Aorta (tissue), 5 donors: Measurements from ENCODE around the gene MUC4. TPM values are rescaled to one million over a fixed set of nuclear protein-coding genes. Genes with fewer than 3 reads are reported as not detected.
A peak's percentile ranks its signal among the peaks of the same experiment; 100 is the strongest.
"Not testable (repeated sequence)": the region's sequence is repeated elsewhere in the genome, so short reads cannot be mapped to it uniquely, and the experiment has no call there.

Experiments
- ATAC-seq: fragments of 200-7000 bp; cut with Tn5 transposase; one replicate; pipeline ENCODE4 v1.9.1; 2022; ENCODE audit warnings: moderate library complexity; ENCODE audit not compliant: low FRiP score
- DNase-seq, 2 donors: peaks; one replicate each; pipeline ENCODE4 v3.0.0-alpha.2; 2020
- H3K27ac ChIP-seq, 2 donors: one replicate each; pipeline ENCODE4 v1.5.1; 2013; ENCODE audit warnings: low read length in 2 of 2, mild to moderate bottlenecking in 2 of 2, moderate library complexity in 2 of 2, control low read depth in 1 of 2, inconsistent platforms in 1 of 2, low read depth in 1 of 2
- H3K27me3 ChIP-seq, 2 donors: one replicate each; pipeline ENCODE4 v1.6.1; 2013; ENCODE audit warnings: control low read depth in 1 of 2, low read length in 1 of 2, mild to moderate bottlenecking in 1 of 2, moderate library complexity in 1 of 2; ENCODE audit not compliant: insufficient read depth in 2 of 2, control insufficient read depth in 1 of 2
- H3K36me3 ChIP-seq, 2 donors: one replicate each; pipeline ENCODE4 v1.6.1; 2013; ENCODE audit warnings: control low read depth in 1 of 2, low read length in 1 of 2, mild to moderate bottlenecking in 1 of 2; ENCODE audit not compliant: insufficient read depth in 2 of 2, control insufficient read depth in 1 of 2
- H3K4me1 ChIP-seq, 2 donors: one replicate each; pipeline ENCODE4 v1.6.1; 2013; ENCODE audit warnings: low read length in 2 of 2, control low read depth in 1 of 2, mild to moderate bottlenecking in 1 of 2, moderate library complexity in 1 of 2; ENCODE audit not compliant: insufficient read depth in 2 of 2, control insufficient read depth in 1 of 2
- H3K4me3 ChIP-seq, 2 donors: one replicate each; pipeline ENCODE4 v1.5.1; 2013; ENCODE audit warnings: low read length in 2 of 2, control low read depth in 1 of 2, mild to moderate bottlenecking in 1 of 2
- H3K9me3 ChIP-seq: one replicate; pipeline ENCODE4 v1.6.1; 2013; ENCODE audit warnings: mild to moderate bottlenecking, low read length; ENCODE audit not compliant: control insufficient read depth
- WGBS, 2 donors: extraction: QIAGEN DNeasy Blood & Tissue Kit; methylation state at CpG; one replicate each; pipeline ENCODE4 v1.1.7; 2013; 5-methylcytosine and 5-hydroxymethylcytosine counted together
- intact Hi-C, 2 donors: fragments of 100-400 bp; cut with DNase I; formaldehyde crosslinking; loops; one replicate each; pipeline versions ENCODE4 v1.14.2 to v1.15.0; 2022
- polyA plus RNA-seq, 2 donors: library from polyadenylated mRNA; stranded (reverse); fragments of 200-250 nt; gene quantifications; one replicate each; pipeline ENCODE4 v1.2.3, GENCODE V29; 2013
- total RNA-seq, 2 donors: library from RNA; stranded (reverse); fragmentation: NEBNext Ultra II Directional; extraction: Animal tissue kit (Norgen Biotek cat#: 25700); gene quantifications; one replicate each; pipeline ENCODE4 v1.2.1, GENCODE V29; 2021
- donor health status: healthy with polysubstance abuse.
- donor health status: Bipolar disorder and iron deficiency.
- donor health status: DM: no; HTN: no; CAD: no.
- donor health status: DM: no; HTN: no; CAD: no.
- donor health status: DM: yes; HTN: yes; CAD: no.

Gene MUC4
- total and polyA plus RNA-seq, 4 donors, result 0.06 to 0.25 (median 0.08) TPM; not detected in 1

DNA sequence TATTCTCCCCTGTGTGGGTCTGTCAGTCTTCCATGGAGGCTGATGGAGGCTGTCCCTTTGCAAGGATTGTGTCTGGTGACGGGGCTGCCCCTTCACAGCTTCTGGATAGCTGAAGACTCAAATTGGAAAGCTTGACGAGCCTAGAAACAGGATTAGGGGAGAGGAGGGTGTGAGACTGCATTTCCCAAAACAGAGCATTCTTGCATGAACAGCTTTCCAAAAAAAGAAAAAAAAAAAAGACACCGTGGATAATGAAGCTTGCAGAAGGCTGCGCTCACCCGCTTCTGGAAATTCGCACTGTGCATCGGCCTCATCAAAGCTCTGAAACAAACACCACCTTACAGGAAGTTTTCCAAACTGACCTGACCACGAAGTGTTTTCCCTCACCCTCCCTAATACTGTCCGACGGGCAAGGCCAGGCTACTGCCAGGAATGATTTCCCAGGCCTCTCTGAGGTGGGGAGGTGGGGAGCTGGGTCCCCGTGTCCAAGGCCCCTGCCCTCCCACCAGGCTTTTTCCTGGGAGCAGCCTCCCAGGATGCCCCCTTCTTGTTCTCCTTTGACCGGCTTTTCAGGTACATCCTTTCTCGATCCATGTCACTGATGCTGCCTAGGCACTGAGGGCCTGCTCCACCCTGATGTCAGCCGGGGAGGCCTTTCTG lies 24.9 kb upstream of the MUC4 start:
- no peak overlapping the region for H3K4me3 ChIP-seq
- H3K9me3 ChIP-seq, result no peaks in the 10 kb centered on the region
- intact Hi-C loops, result no loop called here
- H3K27ac ChIP-seq, result no peak overlapping the region
- no peak for ATAC-seq
- H3K36me3 ChIP-seq, result no peaks in the 10 kb centered on the region
- no peak for DNase-seq
- no peaks in the 10 kb centered on the region for H3K4me1 ChIP-seq
- H3K27me3 ChIP-seq, result no peaks in the 10 kb centered on the region
- 80 to 82% methylated on average over 14 of the region's 14 CpGs for WGBS, 2 donors

DNA sequence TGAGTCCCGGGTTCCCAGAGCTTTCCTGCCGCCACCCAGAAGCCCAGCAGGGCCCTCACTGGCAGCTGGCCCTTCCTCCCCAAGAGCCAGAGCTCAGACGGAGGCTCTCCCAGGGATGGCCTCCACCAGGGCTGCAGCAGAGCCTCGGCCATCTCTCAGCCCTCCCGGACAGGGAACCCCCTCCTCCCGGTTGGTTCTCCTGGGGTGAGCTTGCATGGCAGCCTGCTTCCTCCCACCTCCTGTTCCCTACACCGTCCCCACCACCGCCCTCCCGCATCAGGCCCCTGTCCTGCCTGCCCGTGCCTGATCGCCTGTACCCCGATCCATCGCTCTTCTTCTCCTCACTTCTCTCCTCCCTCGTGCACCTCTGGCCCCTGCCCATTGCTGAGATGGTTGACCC lies 24.1 kb upstream of the MUC4 start:
- 83 to 85% methylated on average over 14 of the region's 14 CpGs for WGBS, 2 donors
- H3K36me3 ChIP-seq, result no peaks in the 10 kb centered on the region
- H3K4me3 ChIP-seq, result no peak overlapping the region
- no peak for DNase-seq
- no peak for ATAC-seq
- H3K27me3 ChIP-seq, result no peaks in the 10 kb centered on the region
- H3K27ac ChIP-seq, result no peak overlapping the region
- H3K4me1 ChIP-seq, result no peaks in the 10 kb centered on the region
- intact Hi-C loops, result no loop called here
- no peaks in the 10 kb centered on the region for H3K9me3 ChIP-seq

DNA sequence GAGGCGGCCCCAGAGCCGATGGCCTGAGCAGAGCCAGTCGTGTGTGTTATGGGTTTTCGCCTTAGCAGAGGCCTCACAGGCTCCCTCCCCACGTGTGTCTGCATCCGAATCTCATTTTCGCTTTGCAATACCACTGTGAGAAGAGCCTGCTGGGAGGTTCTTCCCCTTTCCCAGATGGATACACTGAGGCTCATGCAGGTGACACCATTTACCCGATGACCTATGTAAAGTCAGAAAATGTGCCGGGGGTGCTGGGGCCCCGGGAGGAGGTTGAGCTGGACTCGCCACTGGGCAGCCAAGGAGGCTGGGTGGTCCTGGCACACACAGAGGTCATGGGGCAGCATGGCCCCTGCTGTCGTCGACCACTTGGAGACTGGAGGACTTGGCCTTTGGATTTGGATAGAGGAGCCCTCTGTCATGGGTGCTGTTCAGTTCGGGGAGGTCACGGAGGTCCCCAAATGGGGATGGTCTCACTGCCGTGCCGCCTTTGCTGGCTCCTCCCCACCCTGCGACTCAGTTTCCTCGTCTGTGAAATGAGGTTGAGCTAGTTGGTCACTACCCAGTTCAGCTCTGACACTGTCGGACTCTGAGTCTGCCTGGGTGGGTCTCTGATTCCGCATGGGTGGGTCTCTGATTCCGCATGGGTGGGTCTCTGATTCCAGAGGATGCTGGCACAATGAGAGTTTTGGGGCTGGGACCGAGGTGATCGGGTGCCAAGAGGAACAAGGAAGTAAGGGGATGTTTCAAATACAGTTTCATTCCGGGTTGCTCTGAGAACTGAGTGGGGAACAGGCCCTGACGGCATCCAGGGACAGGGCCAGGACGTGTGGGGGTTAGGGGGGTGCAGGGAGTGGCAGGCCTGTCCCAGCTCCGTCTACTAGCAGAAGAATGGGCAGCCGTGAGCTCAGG lies 23.2 kb upstream of the MUC4 start:
- WGBS, 2 donors, result 90 to 91% methylated on average over 27 to 29 of the region's 29 CpGs
- no peaks in the 10 kb centered on the region for H3K4me1 ChIP-seq
- no peak overlapping the region for H3K27ac ChIP-seq
- no peak for DNase-seq
- no peak overlapping the region for H3K4me3 ChIP-seq
- intact Hi-C loops, result no loop called here
- no peak for ATAC-seq
- no peaks in the 10 kb centered on the region for H3K36me3 ChIP-seq
- H3K9me3 ChIP-seq, result no peaks in the 10 kb centered on the region
- no peaks in the 10 kb centered on the region for H3K27me3 ChIP-seq

DNA sequence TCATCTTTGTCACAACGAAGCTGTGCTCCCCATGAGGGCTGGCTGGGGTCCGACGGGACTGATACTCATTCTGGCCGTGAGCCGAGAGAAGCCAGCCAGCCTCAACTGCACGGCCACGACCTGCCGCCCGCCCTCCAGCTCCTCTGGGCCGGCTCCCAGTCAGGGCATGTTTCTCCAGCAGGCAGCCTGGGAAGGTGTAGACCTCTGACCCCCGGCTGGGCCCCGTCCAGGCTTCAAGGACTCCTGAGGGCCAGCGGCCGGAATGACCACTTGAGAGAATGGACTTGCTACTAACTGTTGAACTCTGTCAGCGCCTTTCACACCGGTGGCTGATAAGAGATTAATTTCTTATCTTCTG lies 18.1 kb upstream of the MUC4 start:
- ATAC-seq, result peak; percentile 49
- WGBS, 2 donors, result 67 to 71% methylated on average over 16 of the region's 16 CpGs
- DNase-seq, result no peak
- Histone ChIP-seq H3K9me3 (no peaks in the 10 kb centered on the region), H3K4me3 (no peak overlapping the region), H3K27ac (no peak overlapping the region), H3K27me3 (no peaks in the 10 kb centered on the region), H3K36me3 (no peaks in the 10 kb centered on the region), H3K4me1 (no peaks in the 10 kb centered on the region)
- intact Hi-C loops, result no loop called here

DNA sequence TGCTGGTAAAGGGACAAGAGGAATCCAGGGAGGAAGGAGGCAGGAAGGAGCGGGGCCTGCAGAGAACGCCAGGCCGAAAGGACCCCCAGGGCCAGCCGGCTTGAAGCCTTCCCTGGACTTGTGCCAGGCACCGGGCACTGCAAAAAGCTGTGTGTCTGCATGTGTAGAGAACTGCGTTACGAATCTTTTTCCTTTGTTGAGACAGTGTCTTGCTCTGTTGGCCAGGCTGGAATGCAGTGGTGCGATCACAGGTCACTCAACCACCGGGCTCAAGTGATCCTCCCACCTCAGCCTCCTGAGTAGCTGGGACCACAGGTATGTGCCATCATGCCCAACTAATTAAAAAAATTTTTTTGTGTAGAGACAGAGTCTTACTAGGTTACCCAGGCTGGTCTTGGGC lies 17.0 kb upstream of the MUC4 start:
- Histone ChIP-seq H3K27ac (no peak overlapping the region), H3K27me3 (no peaks in the 10 kb centered on the region), H3K9me3 (no peaks in the 10 kb centered on the region), H3K36me3 (no peaks in the 10 kb centered on the region), H3K4me3 (no peak overlapping the region), H3K4me1 (no peaks in the 10 kb centered on the region)
- WGBS, 2 donors, result 68 to 72% methylated on average over 9 of the region's 9 CpGs
- DNase-seq (no peak), ATAC-seq (no peak)
- intact Hi-C loops, result no loop called here

DNA sequence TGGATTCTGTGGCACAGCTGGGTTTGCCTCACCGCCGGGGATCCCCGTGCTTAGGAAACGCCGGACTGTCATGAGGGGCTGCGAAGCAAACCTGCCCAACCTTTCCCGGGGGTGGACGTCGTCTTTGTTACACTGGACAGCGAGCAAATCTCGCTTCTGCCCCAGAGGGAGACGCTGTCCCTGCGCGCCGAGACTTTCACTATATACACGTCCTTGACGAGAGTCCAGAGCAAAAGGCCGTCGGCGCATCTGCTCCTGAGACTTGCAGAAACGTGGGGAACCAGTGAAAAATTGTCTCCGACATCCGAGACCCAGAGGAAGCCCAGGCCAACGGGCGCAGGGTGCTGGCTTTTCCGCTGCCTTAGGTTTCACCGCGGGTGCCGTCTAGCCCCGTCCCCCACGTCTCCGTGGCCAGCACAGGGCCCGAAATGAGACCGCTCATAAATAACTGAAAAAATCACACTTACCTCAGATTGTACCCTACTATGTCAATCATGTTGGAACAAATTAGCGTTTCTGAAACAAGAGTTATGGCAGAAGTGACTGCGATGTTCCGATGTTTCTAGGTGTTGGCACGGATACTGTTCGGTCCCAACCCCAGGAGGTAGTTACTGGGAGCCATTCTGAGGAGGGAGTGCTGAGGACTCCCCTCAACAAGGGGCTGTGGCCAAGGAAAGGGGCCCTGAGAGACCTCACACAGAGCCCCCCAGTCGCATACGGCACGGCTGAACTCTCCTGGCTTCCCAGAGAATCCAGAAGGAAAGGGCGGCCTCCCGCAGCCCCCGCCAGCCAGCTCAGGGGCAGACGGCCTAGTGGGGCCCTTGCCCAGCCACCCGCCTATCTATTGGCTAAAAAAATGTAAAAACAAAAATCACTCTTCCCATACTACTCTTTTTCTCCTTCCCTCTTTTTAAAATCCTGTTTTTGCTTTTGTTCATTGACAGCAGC lies 14.4 kb upstream of the MUC4 start:
- WGBS, 2 donors, result 89 to 91% methylated on average over 47 of the region's 47 CpGs
- ATAC-seq, result no peak
- DNase-seq, result no peak
- H3K27ac ChIP-seq, result no peak overlapping the region
- no peaks in the 10 kb centered on the region for H3K27me3 ChIP-seq
- H3K4me3 ChIP-seq, result no peak overlapping the region
- H3K9me3 ChIP-seq, result no peaks in the 10 kb centered on the region
- H3K36me3 ChIP-seq, result no peaks in the 10 kb centered on the region
- intact Hi-C loops, result no loop called here
- no peaks in the 10 kb centered on the region for H3K4me1 ChIP-seq

DNA sequence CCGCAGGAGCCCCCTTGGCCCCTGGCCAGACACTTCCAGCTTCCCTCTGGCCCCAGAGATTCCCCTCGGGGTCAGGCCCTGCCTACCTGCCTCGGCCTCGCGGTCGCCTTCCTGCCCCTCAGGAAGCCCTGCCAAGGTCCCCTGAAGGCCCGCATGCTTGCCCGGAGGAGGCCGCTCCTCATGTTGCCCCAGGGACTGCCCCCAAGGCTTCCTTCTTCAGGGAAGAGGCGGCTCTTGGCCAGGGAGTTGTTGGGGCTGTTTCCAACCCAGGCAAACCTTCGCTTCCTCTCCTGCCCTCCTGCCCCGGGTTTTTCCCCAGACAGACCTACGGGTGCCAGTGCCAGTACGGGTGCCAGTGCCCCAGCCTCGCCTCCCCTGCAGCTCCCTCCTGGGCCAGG lies 13.5 kb upstream of the MUC4 start:
- intact Hi-C loops, result no loop called here
- no peaks in the 10 kb centered on the region for H3K9me3 ChIP-seq
- WGBS, 2 donors, result 71 to 76% methylated on average over 15 of the region's 15 CpGs
- no peaks in the 10 kb centered on the region for H3K36me3 ChIP-seq
- no peak for ATAC-seq
- no peaks in the 10 kb centered on the region for H3K27me3 ChIP-seq
- H3K4me3 ChIP-seq, result no peak overlapping the region
- no peak for DNase-seq
- no peak overlapping the region for H3K27ac ChIP-seq
- no peaks in the 10 kb centered on the region for H3K4me1 ChIP-seq

DNA sequence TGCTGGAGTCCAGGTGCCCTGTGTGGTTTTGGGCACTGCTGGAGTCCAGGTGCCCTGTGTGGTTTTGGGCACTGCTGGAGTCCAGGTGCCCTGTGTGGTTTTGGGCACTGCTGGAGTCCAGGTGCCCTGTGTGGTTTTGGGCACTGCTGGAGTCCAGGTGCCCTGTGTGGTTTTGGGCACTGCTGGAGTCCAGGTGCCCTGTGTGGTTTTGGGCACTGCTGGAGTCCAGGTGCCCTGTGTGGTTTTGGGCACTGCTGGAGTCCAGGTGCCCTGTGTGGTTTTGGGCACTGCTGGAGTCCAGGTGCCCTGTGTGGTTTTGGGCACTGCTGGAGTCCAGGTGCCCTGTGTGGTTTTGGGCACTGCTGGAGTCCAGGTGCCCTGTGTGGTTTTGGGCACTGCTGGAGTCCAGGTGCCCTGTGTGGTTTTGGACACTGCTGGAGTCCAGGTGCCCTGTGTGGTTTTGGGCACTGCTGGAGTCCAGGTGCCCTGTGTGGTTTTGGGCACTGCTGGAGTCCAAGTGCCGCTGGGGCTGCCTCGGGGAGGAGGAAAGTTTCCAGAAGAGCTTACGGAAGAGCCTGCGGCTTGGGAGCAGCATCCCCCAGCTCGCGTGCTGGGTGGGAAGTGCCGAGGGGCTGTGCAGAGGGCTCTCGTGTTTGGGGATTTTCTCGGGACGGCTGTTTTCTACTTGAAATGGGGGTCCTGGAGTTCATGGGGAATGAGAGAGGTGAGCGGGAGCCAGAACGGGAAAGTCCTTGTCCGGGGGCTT lies 12.9 kb upstream of the MUC4 start:
- ATAC-seq, H3K27me3 ChIP-seq, H3K4me3 ChIP-seq, H3K9me3 ChIP-seq, intact Hi-C loops, H3K4me1 ChIP-seq, H3K27ac ChIP-seq, DNase-seq, H3K36me3 ChIP-seq: not testable (repeated sequence)
- 50 to 72% methylated on average over 12 to 13 of the region's 13 CpGs for WGBS, 2 donors
